ENCODE measurements around the gene ZKSCAN2.

Gene ZKSCAN2

DNA sequence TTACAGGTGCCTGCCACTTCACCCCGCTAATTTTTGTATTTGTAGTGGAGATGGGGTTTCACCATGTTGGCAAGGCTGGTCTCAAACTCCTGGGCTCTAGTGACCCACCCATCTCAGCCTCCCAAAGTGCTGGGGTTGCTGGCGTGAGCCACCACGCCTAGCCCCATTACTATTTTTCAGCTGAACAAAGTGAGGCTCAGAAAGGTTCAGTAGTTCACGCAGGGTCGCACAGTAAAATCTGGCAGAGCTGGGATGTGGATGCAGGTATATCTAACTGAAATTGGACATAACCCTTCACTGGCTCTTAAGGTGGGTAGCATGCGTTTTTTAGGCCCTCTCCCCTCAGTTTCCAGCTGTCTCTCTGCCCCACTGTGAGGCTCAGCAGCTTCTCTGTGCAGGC lies 33.7 kb downstream of the ZKSCAN2 start:
- DNase-seq, result no peak

DNA sequence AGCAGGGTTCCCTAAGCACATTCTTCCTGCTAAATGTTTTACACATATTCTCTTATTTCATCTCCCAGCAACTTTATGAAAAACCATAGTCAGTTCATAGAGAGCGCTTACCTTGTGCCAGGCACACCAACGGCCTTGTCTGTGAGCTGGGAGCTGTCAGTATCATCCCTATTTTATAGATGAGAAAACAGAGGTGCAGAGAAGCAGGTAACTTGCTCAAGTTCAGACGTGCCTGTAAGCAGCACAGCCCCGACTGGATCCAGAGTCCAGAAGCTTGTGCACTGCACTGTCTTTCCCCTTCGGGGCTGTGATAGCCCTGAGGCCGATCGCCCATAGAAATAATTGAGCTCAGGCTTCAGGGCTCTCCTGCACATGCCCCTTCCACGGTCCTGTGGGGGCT lies 34.7 kb downstream of the ZKSCAN2 start:
- no peak for DNase-seq

DNA sequence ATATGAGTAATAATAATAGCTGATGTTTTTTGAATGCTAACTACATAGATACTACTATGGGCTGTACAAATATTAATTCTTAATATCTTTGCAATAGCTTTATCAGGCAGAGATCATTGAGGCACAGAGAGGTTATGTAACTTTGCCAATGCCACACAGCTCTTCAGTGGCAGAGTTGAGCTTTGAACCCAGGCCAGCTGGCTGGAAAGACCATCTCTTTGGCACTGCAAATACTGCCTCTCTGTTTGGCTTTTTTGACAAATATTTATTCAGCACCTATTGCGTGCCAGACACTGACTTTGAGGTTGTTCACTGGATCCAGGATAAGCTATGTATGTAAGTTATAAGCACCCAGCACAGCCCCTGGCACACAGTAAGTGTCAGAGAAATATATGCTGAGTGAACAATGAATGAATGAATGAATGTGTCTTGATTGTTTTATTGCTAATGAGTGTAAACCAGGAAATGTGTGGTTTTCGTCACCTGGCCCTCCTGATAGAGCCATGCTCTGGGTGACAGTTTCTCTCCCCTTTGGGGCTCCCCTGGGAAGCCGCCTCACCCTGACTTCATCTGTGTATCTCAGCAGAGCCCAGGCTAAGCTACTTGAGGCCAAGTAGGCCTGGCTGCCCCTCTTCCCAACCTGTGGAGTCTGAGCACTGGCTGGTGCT lies 38.4 kb downstream of the ZKSCAN2 start:
- no peak for DNase-seq

DNA sequence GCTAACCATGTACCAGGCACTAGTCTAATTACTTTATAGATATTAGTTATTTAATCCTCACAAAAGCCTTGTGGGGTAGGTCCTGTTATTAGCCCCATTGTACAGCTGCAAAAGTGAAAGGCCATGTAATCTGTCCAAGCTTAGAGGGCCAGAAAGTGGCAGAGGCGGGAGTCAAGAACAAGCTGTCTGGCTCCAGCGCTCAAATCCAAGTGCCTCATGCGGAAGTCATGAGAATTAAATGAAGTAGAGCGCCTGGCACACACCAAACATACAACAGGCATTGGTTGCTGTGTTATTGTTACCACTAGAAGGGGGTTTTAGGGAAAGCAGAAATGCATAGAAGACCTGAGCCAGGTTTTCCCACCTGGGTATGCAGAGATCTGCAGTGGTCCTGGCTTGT lies 39.7 kb downstream of the ZKSCAN2 start:
- DNase-seq, result no peak

DNA sequence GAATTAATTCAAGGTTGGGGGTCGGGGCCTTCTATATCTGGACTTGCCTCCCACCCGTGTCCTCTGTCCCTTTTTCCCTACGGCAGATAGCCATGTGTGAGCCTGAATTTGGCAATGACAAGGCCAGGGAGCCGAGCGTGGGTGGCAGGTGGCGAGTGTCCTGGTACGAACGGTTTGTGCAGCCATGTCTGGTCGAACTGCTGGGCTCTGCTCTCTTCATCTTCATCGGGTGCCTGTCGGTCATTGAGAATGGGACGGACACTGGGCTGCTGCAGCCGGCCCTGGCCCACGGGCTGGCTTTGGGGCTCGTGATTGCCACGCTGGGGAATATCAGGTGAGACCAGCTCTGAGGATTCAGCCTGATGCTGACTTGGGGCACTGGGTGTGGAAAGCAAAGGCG lies 40.5 kb downstream of the ZKSCAN2 start:
- no peak for DNase-seq

DNA sequence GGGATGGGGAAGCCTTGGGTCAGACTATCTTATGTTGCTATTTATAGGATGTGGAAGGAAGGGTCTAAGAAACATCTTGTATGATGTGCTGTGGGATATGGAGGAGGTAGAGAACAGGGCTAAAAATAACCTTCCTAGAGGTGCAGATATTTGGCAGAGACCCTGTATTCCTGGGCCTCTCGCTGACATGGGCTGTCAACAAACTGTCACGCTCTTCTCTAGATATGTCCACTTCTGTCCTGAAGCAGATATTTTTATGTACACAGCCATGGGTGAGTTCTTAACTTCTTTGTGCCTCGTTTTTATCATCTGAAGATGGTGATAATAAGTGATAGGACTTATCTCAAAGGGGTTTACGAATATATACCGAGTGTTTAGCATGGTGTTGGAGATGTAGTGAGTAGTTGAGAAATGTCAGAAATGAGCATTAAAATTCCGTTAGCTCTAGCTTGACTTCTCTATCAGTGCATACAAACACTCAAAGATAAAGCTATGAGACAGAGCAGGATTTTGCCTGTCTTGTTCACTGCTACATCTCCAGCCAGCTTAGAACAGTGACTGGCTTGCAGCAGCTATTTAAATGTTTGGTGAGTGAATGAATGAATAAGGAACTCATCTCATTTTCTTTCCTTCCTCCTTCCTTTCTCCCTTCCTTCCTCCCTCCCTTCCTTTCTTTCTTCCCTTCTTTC lies 43.8 kb downstream of the ZKSCAN2 start:
- DNase-seq, result no peak

DNA sequence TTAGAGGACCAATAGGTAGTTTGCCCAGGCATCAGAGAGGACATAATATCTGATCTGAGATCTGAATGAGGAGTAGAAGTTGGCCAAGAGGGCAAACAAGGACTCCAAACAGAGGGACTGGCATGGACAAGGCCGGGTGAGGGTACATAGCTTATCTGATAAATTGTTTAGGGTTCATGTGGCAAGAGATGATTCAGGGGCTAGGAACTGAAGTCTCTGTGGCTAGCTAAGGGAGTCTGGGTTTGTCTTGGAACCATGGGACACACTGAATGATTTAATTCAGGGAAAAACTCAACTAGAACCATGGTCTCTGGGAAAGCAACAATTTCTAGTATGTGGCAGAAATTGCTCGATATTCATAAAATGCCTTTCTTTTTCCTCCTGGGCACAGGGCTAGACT lies 45.0 kb downstream of the ZKSCAN2 start:
- no peak for DNase-seq

DNA sequence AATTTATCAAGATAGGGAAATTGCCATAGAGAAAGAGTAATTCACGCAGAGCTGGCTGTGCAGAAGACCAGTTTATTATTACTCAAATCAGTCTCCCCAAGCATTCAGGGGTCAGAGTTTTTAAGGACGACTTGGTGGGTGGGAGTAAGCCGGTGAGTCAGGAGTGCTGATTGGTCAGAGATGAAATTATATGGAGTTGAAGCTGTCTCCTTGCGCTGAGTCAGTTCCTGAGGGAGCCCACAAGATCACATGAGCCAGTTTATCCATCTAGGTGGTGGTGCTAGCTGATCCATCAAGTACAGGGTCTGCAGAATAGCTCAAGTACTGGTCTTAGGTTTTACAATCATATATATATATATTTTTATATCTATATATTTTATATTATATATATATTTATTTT lies 46.9 kb downstream of the ZKSCAN2 start:
- no peak for DNase-seq

DNA sequence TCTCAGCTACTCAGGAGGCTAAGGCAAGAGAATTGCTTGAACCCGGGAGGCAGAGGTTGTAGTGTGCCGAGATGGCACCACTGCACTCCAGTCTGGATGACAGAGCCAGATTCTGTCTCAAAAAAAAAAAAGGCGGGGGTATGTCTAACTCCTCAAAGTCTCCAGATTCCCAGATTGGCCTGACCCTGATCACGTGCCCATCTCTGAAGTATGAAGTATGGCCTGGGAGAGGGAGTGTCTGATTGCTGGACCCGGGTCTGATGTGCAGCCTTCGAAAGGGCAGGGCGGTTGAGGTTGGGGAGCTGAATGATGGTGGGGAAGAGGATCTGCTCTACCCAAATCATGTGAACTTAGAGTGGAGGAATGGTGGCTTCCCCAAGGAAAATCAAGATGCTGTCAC lies 58.2 kb downstream of the ZKSCAN2 start:
- DNase-seq, result no peak

DNA sequence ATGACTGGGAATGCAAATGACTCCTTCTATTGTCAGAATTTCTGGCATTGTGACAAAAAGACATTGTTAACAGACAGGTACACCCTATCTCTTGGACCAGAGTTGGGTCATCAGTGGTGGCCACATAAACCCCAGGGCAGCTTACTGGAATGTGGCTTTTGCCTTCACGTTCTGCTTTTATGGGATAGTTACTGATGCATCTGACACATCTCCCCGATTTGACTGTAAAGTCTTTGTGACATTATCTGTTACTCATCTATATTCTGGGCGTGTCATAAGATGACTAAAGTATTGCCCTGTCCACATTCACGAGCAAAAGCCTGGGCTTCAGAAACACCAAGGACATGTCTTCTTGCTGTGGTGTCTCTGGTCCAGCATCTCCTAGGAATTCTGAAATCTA lies 59.6 kb downstream of the ZKSCAN2 start:
- no peak for DNase-seq

DNA sequence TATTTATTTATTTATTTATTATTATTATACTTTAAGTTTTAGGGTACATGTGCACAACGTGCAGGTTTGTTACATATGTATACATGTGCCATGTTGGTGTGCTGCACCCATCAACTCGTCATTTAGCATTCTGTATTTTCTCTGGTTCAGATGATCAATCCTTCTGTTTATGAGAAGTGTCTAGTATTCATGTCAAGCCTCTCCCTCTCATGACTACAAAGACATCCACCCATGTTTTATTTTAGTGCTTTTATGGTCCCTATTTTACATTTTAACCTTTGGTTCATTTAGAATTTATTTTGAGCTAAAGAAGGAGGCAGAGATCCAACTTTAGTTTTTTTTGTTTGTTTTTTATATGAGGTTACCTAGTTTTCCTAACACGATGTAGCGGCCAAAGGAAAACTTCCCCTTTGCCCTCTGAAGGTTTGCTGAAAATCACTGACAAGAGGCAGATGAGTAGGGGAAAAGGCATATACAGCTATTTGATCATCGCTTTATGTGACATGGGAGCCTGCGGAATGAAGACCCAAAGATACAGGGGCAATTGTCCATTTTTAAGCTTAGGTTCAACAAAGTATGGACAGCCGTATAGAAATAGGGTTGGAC lies 63.3 kb downstream of the ZKSCAN2 start:
- DNase-seq, result no peak

DNA sequence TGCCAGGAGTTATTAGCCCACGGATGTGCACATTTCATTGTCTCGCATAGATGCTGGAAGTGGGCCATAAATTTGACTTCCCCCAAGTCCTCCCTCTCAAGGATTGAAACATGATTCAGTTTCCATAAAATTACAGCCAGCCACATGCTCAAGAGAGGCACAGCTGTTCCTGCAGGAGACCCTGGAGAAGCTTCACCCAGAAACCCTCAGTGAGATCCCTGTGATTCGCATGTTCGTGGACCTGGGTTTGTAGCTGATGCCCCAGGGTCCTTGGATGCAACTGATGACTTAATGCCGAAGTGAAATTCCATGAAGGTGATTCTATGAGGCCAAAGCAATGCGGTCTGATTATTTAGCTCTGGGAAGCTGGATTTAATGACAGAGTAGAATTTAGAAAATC lies 65.5 kb downstream of the ZKSCAN2 start:
- DNase-seq, result no peak

DNA sequence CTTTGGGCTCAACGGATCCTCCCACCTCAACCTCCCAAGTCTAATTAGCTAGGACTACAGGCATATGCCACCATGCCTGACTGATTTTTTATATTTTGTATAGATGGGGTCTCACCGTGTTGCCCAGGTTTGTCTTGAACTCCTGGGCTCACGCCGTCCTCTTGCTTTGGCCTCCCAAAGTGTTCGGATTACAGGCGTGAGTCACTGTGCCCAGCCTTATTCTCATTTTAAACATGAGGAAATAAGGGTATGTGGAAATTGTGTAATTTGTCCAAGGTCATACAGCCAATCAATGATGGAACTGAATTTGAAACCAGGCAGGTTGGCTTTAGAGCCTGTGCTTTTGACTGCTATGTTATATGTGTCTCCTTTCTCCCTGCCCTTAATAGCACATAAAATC lies 68.3 kb downstream of the ZKSCAN2 start:
- DNase-seq, result no peak

DNA sequence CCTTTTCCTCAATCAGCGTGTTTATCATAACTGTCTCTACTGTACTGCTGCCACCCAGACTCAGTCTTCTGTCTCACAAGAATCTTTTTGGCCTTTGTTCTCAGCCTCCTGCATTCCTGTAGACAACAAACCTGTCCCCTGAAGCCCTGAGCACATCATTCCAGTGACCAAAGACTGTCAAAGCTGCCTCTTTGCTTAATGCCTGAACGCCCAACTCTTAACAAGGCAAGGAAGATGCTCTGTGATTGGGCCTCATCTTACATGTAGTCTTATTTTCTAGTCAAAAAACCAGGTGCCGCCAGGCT lies 70.2 kb downstream of the ZKSCAN2 start:
- DNase-seq, result no peak

All from NCI-H345 (cell line).